GM23248 (cell line): ENCODE measurements around the gene ANKS1B. TPM values are rescaled to one million over a fixed set of nuclear protein-coding genes. Genes with fewer than 3 reads are reported as not detected.

Source experiments
- DNase-seq: peaks from one replicate; pipeline ENCODE4 v3.0.0-alpha.2; 2015
- H2AFZ ChIP-seq: fragments of 200-600 bp; sonication (generic); 2 replicates; pipeline ENCODE4 v1.6.1; 2016; ENCODE audit warnings: antibody characterized with exemption
- H3F3A ChIP-seq: fragments of 200-600 bp; sonication (generic); 2 replicates; pipeline ENCODE4 v1.6.1; 2016; ENCODE audit warnings: mild to moderate bottlenecking, antibody characterized with exemption, mixed run types; ENCODE audit not compliant: insufficient read depth
- H3K27ac ChIP-seq: fragments of 200-600 bp; sonication (generic); 2 replicates; pipeline ENCODE4 v1.5.1; 2016; ENCODE audit warnings: mild to moderate bottlenecking
- H3K27me3 ChIP-seq: fragments of 200-600 bp; sonication (generic); replicated peaks from 2 replicates; pipeline ENCODE4 v1.6.1; 2016; ENCODE audit warnings: mild to moderate bottlenecking; ENCODE audit not compliant: insufficient read depth
- H3K36me3 ChIP-seq: fragments of 200-600 bp; sonication (generic); 2 replicates; pipeline ENCODE4 v1.6.1; 2016; ENCODE audit warnings: low read depth, mild to moderate bottlenecking
- H3K4me1 ChIP-seq: fragments of 200-600 bp; sonication (generic); 2 replicates; pipeline ENCODE4 v1.6.1; 2016; ENCODE audit warnings: mild to moderate bottlenecking; ENCODE audit not compliant: insufficient read depth
- H3K4me2 ChIP-seq: fragments of 200-600 bp; sonication (generic); one replicate; pipeline ENCODE4 v1.6.1; 2016; ENCODE audit warnings: mild to moderate bottlenecking; ENCODE audit not compliant: unreplicated experiment
- H3K4me3 ChIP-seq: fragments of 200-600 bp; sonication (generic); 2 replicates; pipeline ENCODE4 v1.5.1; 2016; ENCODE audit warnings: mild to moderate bottlenecking
- H3K79me2 ChIP-seq: fragments of 200-600 bp; sonication (generic); 2 replicates; pipeline ENCODE4 v1.6.1; 2016; ENCODE audit warnings: mild to moderate bottlenecking; ENCODE audit not compliant: insufficient read depth
- H3K9ac ChIP-seq: fragments of 200-600 bp; sonication (generic); 2 replicates; pipeline ENCODE4 v1.6.1; 2016; ENCODE audit warnings: mild to moderate bottlenecking
- H3K9me2 ChIP-seq: fragments of 200-600 bp; sonication (generic); 2 replicates; pipeline ENCODE4 v1.6.1; 2016; ENCODE audit warnings: mixed run types, mild to moderate bottlenecking, moderate library complexity; ENCODE audit not compliant: insufficient read depth
- H3K9me3 ChIP-seq: fragments of 200-600 bp; sonication (generic); one replicate; pipeline ENCODE4 v1.6.1; 2017; ENCODE audit warnings: low read depth
- H4K20me1 ChIP-seq: fragments of 200-600 bp; sonication (generic); 2 replicates; pipeline ENCODE4 v1.6.0; 2016; ENCODE audit not compliant: insufficient read depth
- EZH2 ChIP-seq: fragments of 200-600 bp; sonication (generic); IDR thresholded peaks from 2 replicates; pipeline ENCODE4 v1.6.1; 2018; ENCODE audit warnings: antibody characterized with exemption, mild to moderate bottlenecking; ENCODE audit not compliant: insufficient read depth, poor library complexity, severe bottlenecking
- EZH2phosphoT487 ChIP-seq: fragments of 200-600 bp; sonication (generic); IDR thresholded peaks from 2 replicates; pipeline ENCODE4 v1.6.1; 2018; ENCODE audit warnings: antibody characterized with exemption, moderate library complexity, mild to moderate bottlenecking, low read depth; ENCODE audit not compliant: insufficient read depth
- WGBS, 2 experiments: methylation state at CpG; one replicate each; pipeline ENCODE4 v1.1.6; 2015 to 2017; ENCODE audit warnings: low lambda C conversion rate in 2 of 2, low coverage in 1 of 2; ENCODE audit errors: missing lambda C conversion rate in 2 of 2; 5-methylcytosine and 5-hydroxymethylcytosine counted together
- in situ Hi-C: fragments of 300-500 bp; cut with MboI; formaldehyde crosslinking; loops from 2 replicates; pipeline ENCODE4 v1.15.0; 2020
- polyA plus RNA-seq: library from polyadenylated mRNA; unstranded; fragments of >200 nt; fragmentation: Nextera tagmentation; extraction: Ambion mirVana; gene quantifications from 2 replicates; pipeline ENCODE4 v1.2.1, GENCODE V29; 2016
- total RNA-seq: library from RNA; depleted of rRNA; stranded (reverse); fragments of >200 nt; shearing (Covaris generic); gene quantifications from 2 replicates; pipeline ENCODE4 v1.2.3, GENCODE V29; 2014

ANKS1B gene
- total and polyA plus RNA-seq, 2 experiments from 2014 or later: not detected

- TF ChIP-seq EZH2 (no peak), EZH2phosphoT487 (no peak)
- peak; percentile 53 for DNase-seq
- H3K4me3 ChIP-seq: no peak overlapping the region
- H3K9me2 ChIP-seq: no peaks in the 10 kb centered on the region
- 68 to 74% methylated on average over 4 of the region's 4 CpGs for WGBS, 2 experiments
- no peak overlapping the region for H3K27ac ChIP-seq
- H3K9me3 ChIP-seq: no peaks in the 10 kb centered on the region
- H3K4me2 ChIP-seq: no peak overlapping the region
- no peaks in the 10 kb centered on the region for H3K27me3 ChIP-seq
- no peaks in the 10 kb centered on the region for H3K4me1 ChIP-seq
- no peak overlapping the region for H2AFZ ChIP-seq
- peaks cover 2% of the 10 kb centered on the region; the same call in 1 of the 2 replicates for H3K36me3 ChIP-seq
- H3K9ac ChIP-seq: no peak overlapping the region
- H3F3A ChIP-seq: peaks cover 10% of the 10 kb centered on the region; the same call in 1 of the 2 replicates
- H4K20me1 ChIP-seq: no peaks in the 10 kb centered on the region
- no peaks in the 10 kb centered on the region for H3K79me2 ChIP-seq
- in situ Hi-C loops: no loop called here
Measured at GRCh38 chr12:98741196-98741555, 1243.6 kb downstream of the ANKS1B start.

- 88 to 96% methylated on average over 1 of the region's 1 CpG for whole genome bisulfite sequencing, 2 experiments
- Histone ChIP-seq H3K4me2 (no peak overlapping the region), H3K79me2 (no peaks in the 10 kb centered on the region), H3K36me3 (peaks cover 7% of the 10 kb centered on the region; the same call in 1 of the 2 replicates), H3K9me2 (no peaks in the 10 kb centered on the region), H3F3A (peaks cover 10% of the 10 kb centered on the region; the same call in 1 of the 2 replicates), H3K9ac (no peak overlapping the region), H3K4me3 (no peak overlapping the region), H2AFZ (no peak overlapping the region), H3K9me3 (no peaks in the 10 kb centered on the region), H3K4me1 (no peaks in the 10 kb centered on the region), H3K27me3 (no peaks in the 10 kb centered on the region), H3K27ac (no peak overlapping the region), H4K20me1 (no peaks in the 10 kb centered on the region)
- TF ChIP-seq EZH2 (no peak), EZH2phosphoT487 (no peak)
- in situ Hi-C loops: no loop called here
- DNase-seq: no peak
Measured at GRCh38 chr12:98740751-98741150, 1244.0 kb downstream of the ANKS1B start.

- no peak for DNase-seq
- no peak overlapping the region for H2AFZ ChIP-seq
- H3K4me1 ChIP-seq: peaks cover 8% of the 10 kb centered on the region
- no peak for TF ChIP-seq EZH2
- in situ Hi-C loops: no loop called here
- no peak overlapping the region for H3K27ac ChIP-seq
- H3K4me3 ChIP-seq: no peak overlapping the region
- no peaks in the 10 kb centered on the region for H3K27me3 ChIP-seq
- WGBS, 2 experiments: 98 to 100% methylated on average over 2 of the region's 2 CpGs
- H3K9me2 ChIP-seq: no peaks in the 10 kb centered on the region
- H3K36me3 ChIP-seq: peaks cover 11% of the 10 kb centered on the region; the same call in 1 of the 2 replicates
- H4K20me1 ChIP-seq: no peaks in the 10 kb centered on the region
- peaks cover 19% of the 10 kb centered on the region for H3F3A ChIP-seq
- no peak overlapping the region for H3K9ac ChIP-seq
- H3K79me2 ChIP-seq: no peaks in the 10 kb centered on the region
- no peaks in the 10 kb centered on the region for H3K9me3 ChIP-seq
- no peak overlapping the region for H3K4me2 ChIP-seq
Measured at GRCh38 chr12:98738539-98738938, 1246.2 kb downstream of the ANKS1B start.

- in situ Hi-C loops: no loop called here
- 45 to 52% methylated on average over 3 of the region's 3 CpGs for WGBS, 2 experiments
Measured at GRCh38 chr12:98738002-98738401, 1246.7 kb downstream of the ANKS1B start.

GRCh38 chr12:98737322-98737712 is 1247.4 kb downstream of the ANKS1B start:
- no peaks in the 10 kb centered on the region for H3K9me2 ChIP-seq
- no peak overlapping the region for H3K27ac ChIP-seq
- H3F3A ChIP-seq: peaks cover 20% of the 10 kb centered on the region
- H3K36me3 ChIP-seq: peaks cover 16% of the 10 kb centered on the region
- H3K4me1 ChIP-seq: peaks cover 9% of the 10 kb centered on the region
- H3K27me3 ChIP-seq: no peaks in the 10 kb centered on the region
- no peaks in the 10 kb centered on the region for H3K9me3 ChIP-seq
- DNase-seq: no peak
- H2AFZ ChIP-seq: no peak overlapping the region
- no peaks in the 10 kb centered on the region for H4K20me1 ChIP-seq
- H3K4me3 ChIP-seq: no peak overlapping the region
- in situ Hi-C loops: no loop called here
- WGBS, 2 experiments: 64 to 73% methylated on average over 4 of the region's 4 CpGs
- H3K9ac ChIP-seq: no peak overlapping the region
- H3K4me2 ChIP-seq: no peak overlapping the region
- no peak for TF ChIP-seq EZH2
- no peak for TF ChIP-seq EZH2phosphoT487
- H3K79me2 ChIP-seq: no peaks in the 10 kb centered on the region

More at GRCh38 chr12:98738002-98738401, 1246.7 kb downstream of the ANKS1B start:
- Histone ChIP-seq H3K36me3 (peaks cover 11% of the 10 kb centered on the region; the same call in 1 of the 2 replicates), H3K9me2 (no peaks in the 10 kb centered on the region), H3K4me2 (no peak overlapping the region), H4K20me1 (no peaks in the 10 kb centered on the region), H3K79me2 (no peaks in the 10 kb centered on the region), H2AFZ (no peak overlapping the region), H3K9me3 (no peaks in the 10 kb centered on the region), H3K4me3 (no peak overlapping the region), H3K27me3 (no peaks in the 10 kb centered on the region), H3F3A (peaks cover 20% of the 10 kb centered on the region), H3K9ac (no peak overlapping the region), H3K4me1 (peaks cover 9% of the 10 kb centered on the region), H3K27ac (no peak overlapping the region)
- TF ChIP-seq EZH2 (no peak), EZH2phosphoT487 (no peak)
- DNase-seq: peak; percentile 20
